Retina (tissue), 1 donor: ENCODE results near the gene PDP2.
A peak's percentile ranks its signal among the peaks of the same experiment; 100 is the strongest.
"Not testable (repeated sequence)": the region's sequence is repeated elsewhere in the genome, so short reads cannot be mapped to it uniquely, and the experiment has no call there.

Source experiments
- DNase-seq: peaks from one replicate; pipeline ENCODE4 v3.0.0-alpha.2; 2016

The PDP2 gene

DNA sequence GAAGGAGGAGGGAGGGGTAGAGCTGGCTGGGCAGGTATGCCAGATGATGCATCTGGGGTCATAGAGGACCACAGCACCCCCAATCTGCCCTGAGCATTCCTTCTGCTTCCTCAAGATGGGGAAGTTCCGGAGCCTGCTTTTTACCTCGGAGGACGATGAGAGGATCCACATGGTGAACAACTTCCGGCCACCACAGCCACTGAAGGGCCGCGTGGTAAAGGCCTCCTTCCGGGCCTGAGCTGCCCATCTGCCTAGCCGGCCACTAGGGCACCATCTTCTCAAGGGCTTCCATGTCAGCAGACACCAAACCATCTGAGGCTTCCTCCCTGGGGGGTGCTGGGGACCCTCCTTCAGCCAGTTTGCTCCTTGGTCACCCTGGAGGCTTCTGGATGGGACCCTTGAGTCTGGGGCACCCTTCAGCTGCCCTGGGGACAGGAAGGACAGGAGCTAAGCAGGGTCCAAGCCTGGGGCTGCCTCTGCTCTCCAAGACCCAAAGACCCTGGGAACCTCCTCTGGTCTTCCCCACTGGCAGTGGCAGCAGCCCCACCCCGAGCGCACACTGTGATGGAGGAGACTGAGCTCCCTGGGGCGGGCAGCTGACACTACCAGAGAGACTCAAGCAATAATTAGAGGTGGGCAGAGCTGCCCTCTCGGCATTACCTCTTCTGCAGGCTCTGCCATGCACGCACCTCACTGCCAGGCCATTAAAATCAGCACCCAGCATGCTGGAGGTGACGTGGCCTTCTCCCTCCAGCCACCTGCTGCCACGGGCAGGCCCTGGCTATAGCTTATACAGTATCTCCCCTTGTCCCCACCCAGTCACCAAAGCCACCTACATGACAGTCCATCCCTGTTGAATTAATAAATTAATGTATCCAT is 26.8 kb upstream of the PDP2 start:
- no peak for DNase-seq

DNA sequence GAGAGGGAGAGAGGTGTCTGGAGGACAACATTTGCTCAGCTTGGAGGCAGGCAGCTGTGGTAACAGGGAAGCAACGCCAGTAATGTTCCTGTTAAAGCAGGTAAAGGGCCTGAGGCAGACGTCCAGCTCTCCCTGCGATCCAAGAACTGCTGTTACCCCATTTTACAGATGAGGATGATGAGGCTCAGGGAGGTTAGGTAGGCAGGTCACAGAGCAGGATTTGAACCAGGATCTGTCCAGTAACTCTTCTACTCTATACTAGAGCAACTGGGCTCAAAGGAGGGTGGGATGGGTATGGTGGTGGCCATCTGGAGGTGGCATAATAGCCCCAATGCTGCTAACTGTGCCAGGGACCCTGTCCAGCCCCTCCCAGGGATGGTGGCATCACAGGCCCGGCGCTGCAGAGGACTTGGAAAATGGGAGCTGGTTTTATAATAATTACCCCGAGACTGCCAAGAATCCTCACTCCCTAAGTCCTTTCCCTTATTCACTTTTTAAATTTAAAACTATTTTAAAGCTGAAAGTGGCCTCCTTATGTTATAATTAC is 24.1 kb upstream of the PDP2 start:
- no peak for DNase-seq

DNA sequence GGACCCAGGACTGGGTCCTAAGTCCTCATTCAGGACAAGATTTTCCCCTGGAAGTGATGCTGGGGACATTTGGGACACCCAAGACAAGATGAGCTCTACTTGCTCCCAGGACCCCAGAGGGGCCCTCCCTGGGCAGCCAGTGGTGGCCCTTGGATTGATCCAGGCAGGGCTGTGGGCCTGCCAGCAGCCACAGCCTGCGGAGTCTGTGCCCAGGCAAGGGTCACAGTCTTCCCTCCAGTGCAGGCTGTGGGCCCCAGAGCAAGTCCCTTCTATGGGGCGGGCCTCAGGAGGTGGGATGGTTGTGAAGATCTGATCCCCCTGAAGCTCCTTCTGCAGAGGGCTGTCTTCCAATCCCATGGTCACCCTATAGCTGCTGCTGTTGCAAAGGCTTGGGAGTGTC is 23.5 kb upstream of the PDP2 start:
- no peak for DNase-seq

DNA sequence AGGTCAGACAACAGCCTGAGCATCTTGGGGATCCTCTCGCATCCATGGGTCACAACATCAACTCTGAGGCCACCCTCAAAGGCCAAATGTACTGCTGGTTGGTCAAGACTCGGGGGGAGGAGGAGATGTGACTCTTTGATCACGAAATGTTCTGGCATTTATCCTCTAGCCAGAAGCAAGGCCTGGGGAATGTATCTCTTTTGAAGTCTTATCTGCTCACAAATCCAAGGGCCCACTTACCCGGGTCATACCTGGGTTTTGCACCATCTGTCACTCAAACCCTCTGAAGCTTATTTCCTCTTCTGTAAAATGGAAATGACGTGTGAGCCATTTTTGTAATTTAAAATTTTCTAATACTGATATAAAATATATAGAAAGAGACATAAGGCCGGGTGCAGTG is 22.9 kb upstream of the PDP2 start:
- DNase-seq = no peak

DNA sequence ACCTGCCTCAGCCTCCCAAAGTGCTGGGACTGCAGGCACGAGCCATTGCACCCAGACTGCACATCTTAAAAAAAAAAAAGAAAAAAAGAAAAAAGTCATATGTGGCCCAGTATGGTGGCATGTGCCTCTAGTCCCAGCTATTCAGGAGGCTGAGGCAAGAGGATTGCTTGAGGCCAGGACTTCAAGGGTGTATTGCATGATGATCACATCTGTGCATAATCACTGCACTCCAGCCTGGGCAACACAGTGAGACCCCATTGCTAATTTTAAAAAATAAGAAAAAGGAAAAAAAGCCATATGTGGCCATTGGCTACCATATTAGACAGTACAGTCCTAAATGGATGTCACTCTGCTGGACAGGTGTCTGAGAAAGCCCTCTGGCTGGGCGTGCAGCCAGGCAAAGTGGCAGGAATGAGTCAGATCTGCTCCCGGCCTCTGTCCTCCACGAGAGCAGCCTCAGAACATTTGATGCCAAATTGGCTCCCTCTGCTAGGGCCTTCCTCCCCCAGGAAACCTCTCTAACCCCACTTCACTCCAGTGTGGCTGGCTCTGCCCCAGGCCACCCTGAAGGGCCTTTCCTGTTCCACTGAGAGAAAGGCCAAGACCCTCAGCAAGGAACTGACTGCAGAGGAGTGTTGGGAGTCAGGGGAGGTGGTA is 21.4 kb upstream of the PDP2 start:
- no peak for DNase-seq

DNA sequence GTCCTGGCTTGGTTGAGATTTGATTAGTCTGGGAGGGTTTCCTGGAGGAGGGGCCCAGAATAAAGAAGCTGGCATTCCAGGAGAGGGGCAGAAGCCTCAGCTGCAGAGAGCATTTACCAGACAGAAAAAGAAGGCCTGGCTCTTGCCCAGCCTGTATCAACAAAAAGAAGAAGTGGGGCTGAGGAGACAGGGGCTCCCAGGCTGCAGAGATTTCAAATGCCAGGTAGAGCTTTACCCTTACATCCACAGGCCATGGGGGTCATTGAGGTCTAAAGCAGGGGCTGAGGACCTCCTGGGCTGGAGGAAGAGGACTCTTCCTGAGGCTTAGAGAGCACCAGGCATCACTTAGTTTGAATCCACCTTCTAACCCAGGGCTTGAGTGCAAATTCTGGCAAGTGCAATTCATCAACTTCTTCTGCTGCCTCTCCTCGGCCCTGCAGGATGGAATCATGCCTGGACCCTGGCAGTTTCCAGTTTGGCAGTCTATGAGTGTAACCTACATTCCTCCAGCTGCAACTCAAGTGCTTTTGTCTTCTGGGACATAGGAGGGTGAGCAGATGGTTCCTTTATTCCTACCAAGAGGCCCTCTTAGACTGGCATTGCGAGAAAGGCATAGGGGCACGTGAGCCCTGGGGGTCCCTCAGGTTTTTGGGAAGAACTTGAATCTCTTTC is 20.8 kb upstream of the PDP2 start:
- DNase-seq = no peak

DNA sequence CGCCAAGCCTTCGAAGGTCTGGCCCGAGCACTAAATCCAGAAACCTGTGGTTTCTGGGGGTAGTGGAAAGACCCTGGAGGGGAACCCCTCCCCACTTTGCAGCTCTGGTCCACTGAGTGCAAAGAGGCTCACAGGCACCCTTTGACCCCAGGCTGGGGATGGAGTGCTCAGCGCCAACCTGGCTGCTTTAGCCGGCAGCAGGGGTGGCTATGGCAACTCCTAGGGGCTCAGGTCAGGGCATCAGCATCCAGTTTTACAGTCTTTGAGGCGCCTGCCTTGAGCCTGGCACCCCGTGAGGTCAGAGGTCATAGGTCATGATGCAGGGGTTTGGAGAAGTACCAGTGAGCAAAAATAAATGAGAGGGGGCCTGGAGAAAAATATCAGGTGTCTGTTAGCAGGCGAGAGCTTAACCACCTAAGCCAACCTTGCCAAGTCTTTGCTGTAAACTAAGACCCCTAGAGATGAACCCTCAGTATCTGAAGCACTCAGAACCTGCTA is 18.2 kb upstream of the PDP2 start:
- DNase-seq = no peak

DNA sequence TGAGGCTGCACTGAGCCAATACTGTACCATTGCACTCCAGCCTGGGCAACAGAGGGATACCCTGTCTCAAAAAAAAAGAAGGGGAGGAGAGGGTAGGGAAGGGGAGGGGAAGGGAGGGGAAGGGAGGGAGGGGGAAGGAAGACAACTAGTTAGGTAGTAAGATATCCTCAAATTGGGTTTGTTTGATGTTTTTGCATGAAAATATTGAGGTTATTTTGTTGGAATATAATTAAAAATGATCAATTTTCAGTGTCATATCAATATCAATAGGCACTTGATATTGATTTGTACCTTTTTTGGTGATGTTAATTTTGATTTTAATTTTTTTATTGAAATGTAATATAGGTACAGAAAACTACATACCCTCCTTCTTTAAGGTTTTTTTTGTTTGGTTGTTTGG is 16.6 kb upstream of the PDP2 start:
- no peak for DNase-seq

DNA sequence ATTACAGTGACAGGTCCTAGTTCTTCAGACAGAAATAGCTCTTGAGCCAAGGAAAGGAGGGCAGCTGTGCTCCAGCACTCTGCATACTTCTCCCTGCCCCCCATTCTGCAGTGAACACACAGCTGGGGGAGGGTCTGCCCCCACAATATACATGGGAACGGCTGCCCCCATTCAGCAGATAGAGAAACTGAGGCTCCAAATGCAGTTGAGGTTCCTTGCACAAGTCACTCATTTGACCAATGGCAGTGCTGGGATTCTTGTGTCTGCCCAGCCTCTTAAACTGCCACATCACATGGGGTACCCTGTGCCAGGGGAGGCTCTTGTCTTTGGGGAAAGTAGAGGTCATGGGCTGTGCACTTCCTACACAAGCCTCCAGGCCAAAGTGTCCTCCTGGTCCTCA is 10.9 kb upstream of the PDP2 start:
- DNase-seq = no peak

DNA sequence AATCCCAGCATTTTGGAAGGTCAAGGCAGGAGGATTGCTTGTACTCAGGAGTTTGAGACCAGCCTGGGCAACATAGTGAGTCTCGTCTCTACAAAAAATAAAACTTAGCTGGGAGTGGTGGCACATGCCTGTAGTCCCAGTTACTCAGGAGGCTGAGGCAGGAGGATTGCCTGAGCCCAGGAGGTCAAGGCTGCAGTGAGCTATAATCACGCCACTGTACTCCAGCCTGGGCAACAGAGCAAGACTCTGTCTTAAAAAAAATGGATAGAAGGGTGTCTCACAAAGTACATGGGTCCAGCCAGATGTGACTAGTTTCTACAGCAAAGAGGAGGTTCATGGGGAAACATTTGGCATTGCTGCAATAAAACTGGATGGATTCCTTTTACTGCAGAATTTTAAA is 9.0 kb upstream of the PDP2 start:
- DNase-seq = not testable (repeated sequence)

DNA sequence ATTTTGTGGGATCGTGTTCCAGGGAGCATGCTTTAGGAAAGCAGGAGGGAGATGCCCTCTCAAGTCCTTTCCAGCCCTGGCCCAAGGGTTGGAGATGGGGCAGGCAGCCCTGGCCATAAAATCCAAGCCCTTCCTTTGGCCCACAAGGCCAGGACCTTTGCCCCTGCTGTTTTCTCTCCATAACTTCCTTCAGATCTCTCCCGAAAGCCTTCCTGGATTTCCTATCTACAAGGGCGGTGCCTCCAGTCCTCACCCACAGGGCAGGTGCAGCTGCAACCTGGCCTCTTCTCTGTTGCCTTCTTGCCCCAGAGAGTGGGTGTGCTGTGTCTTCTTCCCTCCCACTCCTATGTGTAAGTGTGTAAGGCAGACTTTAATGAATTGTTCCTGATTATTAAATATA is 8.5 kb upstream of the PDP2 start:
- no peak for DNase-seq

DNA sequence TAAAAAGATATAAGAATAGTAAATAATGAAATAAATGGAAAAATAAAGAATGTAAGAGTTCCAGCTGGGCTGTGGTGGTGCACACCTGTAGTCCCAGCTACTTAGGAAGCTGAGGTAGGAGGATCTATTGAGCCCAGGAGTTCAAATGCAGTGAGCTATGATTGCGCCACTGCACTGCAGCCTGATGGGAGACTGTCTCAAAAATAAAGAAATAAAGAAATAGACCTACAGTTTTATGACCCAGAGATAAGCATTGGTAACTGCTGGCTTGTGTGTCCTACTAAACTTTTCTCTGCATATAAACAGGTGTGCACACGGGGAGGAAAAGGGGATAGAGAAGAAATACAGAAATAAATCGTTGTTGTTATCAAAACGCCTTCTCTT is 7.8 kb upstream of the PDP2 start:
- no peak for DNase-seq

DNA sequence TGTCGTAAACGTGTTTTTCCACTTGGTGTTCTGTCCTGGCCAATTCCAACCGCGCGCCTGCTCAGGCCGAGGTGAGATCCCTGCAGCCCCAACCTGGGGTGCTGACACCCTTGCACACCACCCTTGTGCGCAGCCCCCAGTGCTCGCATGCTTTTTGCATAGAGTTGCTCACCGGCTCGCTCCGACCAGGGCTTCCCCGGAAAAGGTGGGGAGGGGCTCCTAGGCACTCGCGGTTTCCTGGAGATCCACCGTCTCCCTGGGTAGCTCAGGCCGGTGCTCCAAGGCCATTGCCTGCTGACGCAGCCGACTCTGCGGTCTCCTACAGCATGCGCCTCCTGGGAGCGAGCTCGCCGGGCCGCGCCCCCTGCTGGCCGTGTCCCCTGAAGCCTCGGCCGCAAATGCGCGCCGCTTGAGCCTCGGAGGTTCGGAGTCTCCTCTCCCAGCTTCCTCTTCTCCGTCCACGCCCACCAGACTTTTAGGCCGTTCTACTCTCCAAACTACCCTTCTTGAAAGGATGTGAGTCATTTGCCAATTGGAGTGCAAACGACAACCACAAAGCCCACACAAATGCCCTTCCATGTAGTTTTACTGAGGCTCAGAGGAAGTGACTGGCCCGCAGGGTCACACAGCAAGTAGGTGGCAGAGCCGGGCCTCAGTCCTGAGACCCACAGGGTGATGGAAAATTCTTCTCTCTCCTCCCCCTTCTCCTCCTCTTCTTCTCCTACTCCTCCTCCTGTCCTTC is 7.2 kb upstream of the PDP2 start:
- peak; percentile 90 for DNase-seq

DNA sequence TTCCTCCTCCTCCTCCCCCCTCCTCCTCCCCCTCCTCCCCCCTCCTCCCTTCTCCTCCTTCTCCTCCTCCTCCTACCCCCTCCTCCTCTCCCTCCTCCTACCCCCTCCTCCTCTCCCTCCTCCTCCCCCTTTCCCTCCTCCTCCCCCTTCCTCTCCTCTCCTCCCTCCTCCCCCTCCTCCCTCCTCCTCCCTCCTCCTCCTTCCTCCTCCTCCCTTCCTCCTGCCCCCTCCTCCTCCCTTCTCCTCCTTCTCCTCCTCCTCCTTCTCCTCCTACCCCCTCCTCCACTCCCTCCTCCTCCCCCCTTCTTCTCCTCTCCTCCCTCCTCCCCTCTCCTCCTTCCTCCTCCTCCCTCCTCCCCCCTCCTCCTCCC is 6.6 kb upstream of the PDP2 start:
- DNase-seq = no peak

DNA sequence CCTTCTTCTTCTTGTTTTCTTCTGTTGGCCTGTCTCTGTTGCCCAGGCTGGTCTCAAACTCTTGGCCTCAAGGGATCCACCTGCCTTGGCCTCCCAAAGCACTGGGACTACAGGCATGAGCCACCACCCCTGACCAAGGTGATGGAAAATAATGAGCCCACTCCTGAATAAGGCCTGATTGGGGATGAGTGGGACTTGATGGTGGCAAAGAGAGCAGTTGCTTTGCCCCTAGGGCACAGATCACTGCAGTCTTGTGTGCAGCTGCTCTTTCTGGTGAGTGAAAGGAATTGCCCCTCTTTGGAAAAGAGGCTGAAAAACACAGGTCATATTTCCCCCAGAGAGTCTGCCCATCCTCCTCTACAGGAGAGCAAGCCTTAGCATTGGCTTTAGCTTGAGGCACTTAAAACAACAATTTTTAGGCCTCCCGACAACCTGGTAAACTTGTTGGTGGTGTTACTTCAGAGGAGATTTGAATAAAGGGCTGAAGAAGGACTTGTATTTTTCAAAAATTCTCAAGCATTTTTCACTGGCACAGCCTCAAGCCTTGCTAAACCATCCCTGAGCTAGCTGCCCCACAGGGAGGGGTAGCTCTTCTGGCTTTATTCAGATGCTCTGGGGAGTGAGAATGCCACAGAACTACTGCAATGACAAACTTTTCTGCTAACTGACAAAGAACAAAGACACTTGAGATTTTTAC is 6.1 kb upstream of the PDP2 start:
- no peak for DNase-seq

DNA sequence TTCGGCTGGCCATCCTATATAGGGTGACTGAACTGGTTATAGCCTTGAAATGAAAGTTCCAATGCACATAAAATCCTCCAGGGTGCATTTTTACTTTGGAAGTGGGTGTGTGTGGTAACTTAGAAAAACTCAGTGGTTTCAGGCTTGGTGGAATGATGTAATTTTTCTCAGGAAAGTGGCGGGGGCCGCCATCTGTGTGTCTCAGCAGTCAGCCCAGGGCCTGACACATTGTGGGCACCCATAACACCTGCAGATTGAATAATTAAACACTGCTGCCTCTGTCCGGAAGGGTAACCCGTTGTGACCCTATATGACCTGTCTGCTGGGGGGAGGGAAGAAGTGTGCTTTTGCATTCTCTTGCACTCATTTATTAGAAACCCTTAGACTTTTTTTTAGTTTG is 2.2 kb upstream of the PDP2 start:
- no peak for DNase-seq

DNA sequence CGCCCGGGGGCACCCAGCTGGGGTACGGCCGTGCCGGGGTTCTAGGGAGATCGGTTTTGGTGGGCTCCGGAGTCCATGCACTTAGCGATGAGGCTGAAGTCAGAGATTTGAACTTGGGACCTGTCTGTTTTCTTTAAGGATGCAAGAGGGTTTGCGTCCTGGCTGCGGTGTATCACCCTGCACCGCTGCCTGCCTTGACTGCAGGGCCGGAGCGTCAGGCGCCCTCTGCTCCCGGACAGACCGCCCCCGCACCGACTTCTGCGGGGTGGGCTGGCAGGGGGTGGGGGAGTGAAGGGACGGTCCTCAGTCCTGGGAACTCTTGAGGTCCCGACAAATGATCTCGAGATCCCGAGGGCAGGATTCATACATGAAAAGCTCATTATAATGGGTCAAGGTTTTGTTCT is 701 bp downstream of the PDP2 start:
- no peak for DNase-seq

DNA sequence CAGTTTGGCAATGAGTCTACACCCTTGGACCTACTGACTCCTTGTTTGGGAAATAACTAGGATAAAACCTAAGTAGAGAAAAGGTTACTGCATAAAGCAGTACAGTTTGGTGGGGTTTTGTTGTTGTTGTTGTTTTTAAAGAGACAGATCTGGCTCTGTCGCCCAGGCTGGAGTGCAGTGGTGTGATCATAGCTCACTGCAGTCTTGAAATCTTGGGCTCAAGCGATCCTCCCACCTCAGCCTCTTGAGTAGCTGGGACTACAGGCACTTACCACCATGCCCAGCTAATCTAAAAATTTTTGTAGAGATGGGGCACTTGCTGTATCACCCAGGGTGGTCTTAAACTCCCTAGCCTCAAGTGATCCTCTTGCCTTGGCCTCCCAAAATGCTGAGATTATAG is 1.2 kb downstream of the PDP2 start:
- no peak for DNase-seq

DNA sequence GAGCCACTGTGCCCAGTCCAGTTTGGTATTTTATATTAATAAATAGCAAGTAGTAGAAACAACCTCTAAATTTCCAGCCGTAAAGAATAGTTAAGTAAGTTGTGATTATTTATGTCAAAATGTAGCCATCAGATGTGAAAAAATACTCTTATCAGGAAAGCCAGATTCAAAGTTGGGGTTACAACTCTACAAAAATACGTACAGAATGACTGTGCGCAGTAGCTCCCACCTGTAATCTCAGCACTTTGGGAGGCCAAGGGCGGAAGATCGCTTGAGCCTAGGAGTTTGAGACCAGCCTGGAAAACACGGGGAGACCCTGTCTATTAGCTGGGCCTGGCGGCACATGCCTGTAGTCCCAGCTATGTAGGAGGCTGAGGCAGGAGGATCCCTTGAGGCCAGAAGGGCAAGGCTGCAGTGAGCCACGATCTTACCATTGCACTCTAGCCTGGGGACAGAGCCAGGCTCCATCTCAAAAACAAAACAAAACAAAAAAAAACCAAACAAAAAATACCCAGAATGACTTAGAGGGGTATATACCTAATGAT is 1.7 kb downstream of the PDP2 start:
- no peak for DNase-seq

DNA sequence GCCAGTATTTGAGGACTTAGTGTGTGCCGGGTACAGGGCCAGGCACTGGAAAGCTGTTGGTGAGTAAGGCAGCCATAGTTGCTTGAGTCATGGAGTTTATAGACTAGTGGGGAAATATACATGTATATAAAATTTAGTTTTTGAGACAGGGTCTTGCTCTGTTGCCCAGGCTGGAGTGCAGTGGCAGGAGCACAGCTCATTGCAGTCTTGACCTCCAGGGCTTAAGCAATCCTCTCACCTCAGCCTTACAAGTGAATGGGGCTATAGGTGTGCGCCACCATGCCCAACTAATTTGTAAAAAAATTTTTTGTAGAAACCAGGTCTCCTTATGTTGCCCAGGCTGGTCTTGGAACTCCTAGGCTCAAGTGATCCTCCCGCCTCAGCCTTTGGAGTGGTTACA is 2.4 kb downstream of the PDP2 start:
- no peak for DNase-seq

DNA sequence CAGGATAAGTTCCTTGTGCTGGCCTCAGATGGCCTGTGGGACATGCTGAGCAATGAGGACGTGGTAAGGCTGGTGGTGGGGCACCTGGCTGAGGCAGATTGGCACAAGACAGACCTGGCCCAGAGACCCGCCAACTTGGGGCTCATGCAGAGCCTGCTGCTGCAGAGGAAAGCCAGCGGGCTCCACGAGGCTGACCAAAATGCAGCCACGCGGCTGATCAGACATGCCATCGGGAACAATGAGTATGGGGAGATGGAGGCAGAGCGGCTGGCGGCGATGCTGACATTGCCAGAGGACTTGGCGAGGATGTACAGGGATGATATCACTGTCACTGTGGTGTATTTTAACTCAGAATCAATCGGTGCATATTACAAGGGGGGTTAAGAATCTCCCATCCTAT is 5.2 kb downstream of the PDP2 start:
- no peak for DNase-seq

DNA sequence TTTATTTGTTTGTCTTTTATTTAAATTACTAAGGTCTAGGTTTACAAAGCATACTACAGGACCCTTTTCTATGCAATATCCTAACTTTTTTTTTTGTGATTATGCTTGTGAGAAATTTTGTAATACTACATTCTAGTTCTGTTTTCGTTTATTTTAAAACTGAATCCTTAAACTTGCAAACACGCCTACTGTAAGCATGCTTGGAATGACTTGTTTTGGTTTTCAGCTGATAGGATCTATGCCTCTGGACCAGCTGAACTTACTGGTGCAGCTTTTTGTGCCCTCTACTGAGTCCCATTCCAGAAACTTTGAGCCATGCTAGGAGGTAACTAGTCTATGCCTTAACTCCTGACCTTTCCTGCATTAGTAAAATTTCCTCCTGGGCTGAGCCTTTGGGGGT is 6.0 kb downstream of the PDP2 start:
- DNase-seq = no peak
